Heart left ventricle (tissue), 13 donors: ENCODE data around the gene FKBP7.

ENCODE experiments used
- POLR2A ChIP-seq, 2 donors: fragments of 450-650 bp; IDR thresholded peaks; one replicate each; pipeline ENCODE4 v1.6.1; 2017; ENCODE audit warnings: antibody characterized with exemption in 2 of 2, mild to moderate bottlenecking in 2 of 2, moderate library complexity in 2 of 2
- TF ChIP-seq, protein P1 (sequence below), 12 donors: fragments of 200-600 bp; sonication (generic) in 4 of 12; IDR thresholded peaks; one replicate each; pipeline versions ENCODE4 v1.5.0 to v1.8.0; 2018 to 2022; ENCODE audit warnings: antibody characterized with exemption in 12 of 12, mild to moderate bottlenecking in 5 of 12
- donor health status: ischemic (EF 13 %, LVEDD 7.1; RV severe dilation, severe dysfunction).
- donor health status: DM: no; HTN: yes; CAD: no.
- donor health status: DM: no; HTN: no; CAD: no.
- donor health status: ischemic (EF 25% LVEDD 6.9; RV normal size, moderate dysfunction).
- donor health status: ischemic (EF 25% LVEDD 5.7; RV mildly dilated, moderate dysfunction).
- donor health status: ischemic (EF 35%, LVEDD 5.7; RV mildly dilated, moderate dysfunction).
- donor health status: nonischemic (EF 11% LVEDD 7.7; RV severe dilation, severe dysfunction).
- donor health status: DM: yes; HTN: yes; CAD: no.
- donor health status: PGD.
- donor health status: ischemic (EF 29% LVEDD 5.4; RV normal size, mild dysfunction).
- donor health status: nonischemic (EF 23%, LVEDD 6.1; RV moderate dilation, normal function).

DNA sequence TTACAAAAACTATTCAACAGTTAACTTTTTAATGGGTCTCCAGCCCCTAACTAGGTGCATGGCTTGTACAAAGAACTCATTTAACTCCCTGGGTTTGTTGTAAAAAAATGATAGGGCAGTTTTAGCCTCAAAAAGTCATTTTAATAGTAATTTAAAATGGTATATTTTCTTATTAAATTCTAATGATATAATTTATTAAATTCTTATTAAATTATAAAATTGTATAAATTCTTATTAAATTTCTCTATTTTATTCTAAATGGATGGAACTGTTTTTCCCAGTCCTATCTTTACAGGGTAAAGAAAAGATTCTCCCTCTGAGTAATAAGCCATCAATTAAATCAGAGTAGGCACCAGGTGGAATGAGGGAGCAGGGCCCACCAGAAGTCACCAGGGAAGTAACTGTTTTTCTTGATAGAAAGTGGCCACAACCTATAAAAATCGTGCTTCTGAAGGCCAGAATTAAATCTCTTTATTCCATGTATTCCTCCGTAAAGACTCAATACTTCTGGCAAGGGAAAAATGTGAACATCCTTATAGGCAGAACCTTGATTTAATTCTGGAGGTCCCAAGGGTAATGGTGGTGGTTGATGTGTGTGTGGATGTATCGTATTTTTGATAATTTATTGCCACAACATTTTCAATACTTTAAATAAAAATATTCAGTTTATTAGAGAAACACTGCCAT, 814 bp downstream of the FKBP7 start:
- TF ChIP-seq, protein P1, sequence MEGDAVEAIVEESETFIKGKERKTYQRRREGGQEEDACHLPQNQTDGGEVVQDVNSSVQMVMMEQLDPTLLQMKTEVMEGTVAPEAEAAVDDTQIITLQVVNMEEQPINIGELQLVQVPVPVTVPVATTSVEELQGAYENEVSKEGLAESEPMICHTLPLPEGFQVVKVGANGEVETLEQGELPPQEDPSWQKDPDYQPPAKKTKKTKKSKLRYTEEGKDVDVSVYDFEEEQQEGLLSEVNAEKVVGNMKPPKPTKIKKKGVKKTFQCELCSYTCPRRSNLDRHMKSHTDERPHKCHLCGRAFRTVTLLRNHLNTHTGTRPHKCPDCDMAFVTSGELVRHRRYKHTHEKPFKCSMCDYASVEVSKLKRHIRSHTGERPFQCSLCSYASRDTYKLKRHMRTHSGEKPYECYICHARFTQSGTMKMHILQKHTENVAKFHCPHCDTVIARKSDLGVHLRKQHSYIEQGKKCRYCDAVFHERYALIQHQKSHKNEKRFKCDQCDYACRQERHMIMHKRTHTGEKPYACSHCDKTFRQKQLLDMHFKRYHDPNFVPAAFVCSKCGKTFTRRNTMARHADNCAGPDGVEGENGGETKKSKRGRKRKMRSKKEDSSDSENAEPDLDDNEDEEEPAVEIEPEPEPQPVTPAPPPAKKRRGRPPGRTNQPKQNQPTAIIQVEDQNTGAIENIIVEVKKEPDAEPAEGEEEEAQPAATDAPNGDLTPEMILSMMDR (IDR thresholded peaks at IDR 0.05): no peak
- no peak for TF ChIP-seq POLR2A (IDR thresholded peaks at IDR 0.05)
